Keratinocyte (primary cell): Measurements from ENCODE around the gene ENTREP1.

ENCODE experiments used
- CTCF ChIP-seq, 3 experiments: IDR thresholded peaks in 1 of 3; conservative IDR thresholded peaks in 1 of 3; optimal IDR thresholded peaks in 1 of 3; 2 replicates in 2 of 3; 3 replicates in 1 of 3; pipeline versions ENCODE3 to v1.5.1; 2011; ENCODE audit warnings: low read length in 3 of 3, mild to moderate bottlenecking in 3 of 3, moderate library complexity in 2 of 3, control low read depth in 1 of 3, inconsistent platforms in 1 of 3; ENCODE audit not compliant: insufficient read depth in 2 of 3; ENCODE audit errors: extremely low read depth in 1 of 3
- EZH2 ChIP-seq: IDR thresholded peaks from one replicate; pipeline ENCODE4 v1.6.1; 2012; ENCODE audit warnings: inconsistent platforms, mild to moderate bottlenecking, low read length, moderate library complexity

DNA sequence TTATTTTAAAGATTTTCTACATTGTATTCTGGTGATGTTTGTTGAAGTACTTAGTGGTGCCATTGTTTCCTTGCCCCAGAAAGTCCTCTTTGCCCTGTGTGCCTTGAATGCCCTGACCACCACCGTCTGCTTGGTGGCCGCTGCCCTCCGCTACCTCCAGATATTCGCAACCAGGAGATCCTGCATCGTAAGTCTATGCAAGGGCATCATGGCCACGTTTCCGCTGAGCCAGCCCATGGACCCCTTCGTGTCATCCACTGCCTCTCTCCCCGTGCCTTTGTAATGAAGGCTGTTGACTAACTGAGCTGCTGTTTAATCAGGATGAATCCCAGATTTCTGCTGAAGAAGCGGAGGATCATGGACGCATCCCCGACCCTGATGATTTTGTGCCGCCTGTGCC lies 52.3 kb downstream of the ENTREP1 start:
- no peak for TF ChIP-seq CTCF (optimal IDR thresholded peaks at IDR 0.05 in 1 of 3, IDR thresholded peaks at IDR 0.05 in 1 of 3, conservative IDR thresholded peaks at IDR 0.05 in 1 of 3; ENCODE audit: extremely low read depth in 1 of 3, insufficient read depth in 2 of 3, low read length in 3 of 3)
- TF ChIP-seq EZH2 = no peak
